Effector memory CD8-positive, alpha-beta T cell (primary cell): ENCODE data around the gene ACTA2.
A peak's percentile ranks its signal among the peaks of the same experiment; 100 is the strongest.
"Not testable (repeated sequence)": the region's sequence is repeated elsewhere in the genome, so short reads cannot be mapped to it uniquely, and the experiment has no call there.

Source experiments
- ATAC-seq: fragments of 150-1000 bp; cut with Tn5 transposase; replicated peaks from 2 replicates; pipeline ENCODE4 v1.10.0; 2021; ENCODE audit warnings: mild to moderate bottlenecking, moderate library complexity
- DNase-seq, 3 experiments: peaks; one replicate each; pipeline ENCODE4 v3.0.0; 2021
- H3K27ac Mint-ChIP-seq, 2 donors: one replicate each; pipeline ENCODE4 v1.8.0; 2022; ENCODE audit warnings: mild to moderate bottlenecking in 2 of 2, mixed read lengths in 2 of 2, moderate library complexity in 2 of 2
- H3K27me3 Mint-ChIP-seq, 2 donors: one replicate each; pipeline ENCODE4 v1.8.0; 2022; ENCODE audit warnings: mixed read lengths in 2 of 2
- H3K36me3 Mint-ChIP-seq: one replicate; pipeline ENCODE4 v1.8.0; 2022; ENCODE audit warnings: mild to moderate bottlenecking, moderate library complexity, mixed read lengths; ENCODE audit not compliant: insufficient read depth
- H3K4me1 Mint-ChIP-seq, 2 donors: one replicate each; pipeline ENCODE4 v1.8.0; 2022; ENCODE audit warnings: low read depth in 2 of 2, mixed read lengths in 2 of 2
- H3K4me3 Mint-ChIP-seq, 2 donors: one replicate each; pipeline ENCODE4 v1.8.0; 2022; ENCODE audit warnings: mild to moderate bottlenecking in 2 of 2, mixed read lengths in 2 of 2, moderate library complexity in 2 of 2
- H3K9me3 Mint-ChIP-seq, 2 donors: one replicate each; pipeline ENCODE4 v1.8.0; 2022; ENCODE audit warnings: mixed read lengths in 2 of 2

ACTA2 gene

DNA sequence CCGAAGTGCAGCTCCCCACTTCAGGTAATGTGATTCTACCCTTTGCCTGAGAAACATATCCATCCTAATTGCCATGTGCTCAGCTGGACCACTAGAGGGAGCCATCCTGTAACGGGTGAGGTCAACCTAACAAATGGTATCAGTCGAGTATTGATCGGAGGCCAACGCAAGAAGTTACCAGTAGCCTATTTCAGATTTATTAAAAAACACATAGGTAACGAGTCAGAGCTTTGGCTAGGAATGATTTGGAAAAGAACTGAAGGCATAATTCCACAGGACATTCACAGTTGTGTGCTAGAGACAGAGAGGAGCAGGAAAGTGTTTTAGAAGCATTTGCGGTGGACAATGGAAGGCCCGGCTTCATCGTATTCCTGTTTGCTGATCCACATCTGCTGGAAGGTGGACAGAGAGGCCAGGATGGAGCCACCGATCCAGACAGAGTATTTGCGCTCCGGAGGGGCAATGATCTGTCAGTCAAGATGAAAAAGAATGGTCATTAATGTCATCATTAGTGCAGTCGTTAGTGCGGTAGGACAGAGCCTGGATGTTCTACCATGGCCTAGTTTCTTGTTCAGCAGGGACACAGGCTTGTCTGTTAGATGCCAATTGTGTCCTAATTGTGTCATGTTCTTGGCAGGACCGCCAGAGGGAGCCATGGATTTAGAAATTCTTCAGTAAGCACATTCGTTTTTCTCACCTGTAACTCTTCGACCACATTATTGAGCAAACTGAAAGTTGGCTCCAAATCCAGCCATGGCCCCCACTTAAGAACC is 17.5 kb downstream of the ACTA2 start:
- H3K4me1 Mint-ChIP-seq, result peaks cover 11 to 17% of the 10 kb centered on the region in 2 donors
- H3K36me3 Mint-ChIP-seq, result peaks cover 15% of the 10 kb centered on the region
- peak; percentile 66 to 70 (median 67) for DNase-seq
- H3K27me3 Mint-ChIP-seq, result no peaks in the 10 kb centered on the region
- H3K27ac Mint-ChIP-seq, result peak overlapping the region; percentile 26 to 72
- peak overlapping the region; percentile 61 to 72 for H3K4me3 Mint-ChIP-seq
- ATAC-seq, result peak; percentile 87
- H3K9me3 Mint-ChIP-seq, result no peaks in the 10 kb centered on the region

DNA sequence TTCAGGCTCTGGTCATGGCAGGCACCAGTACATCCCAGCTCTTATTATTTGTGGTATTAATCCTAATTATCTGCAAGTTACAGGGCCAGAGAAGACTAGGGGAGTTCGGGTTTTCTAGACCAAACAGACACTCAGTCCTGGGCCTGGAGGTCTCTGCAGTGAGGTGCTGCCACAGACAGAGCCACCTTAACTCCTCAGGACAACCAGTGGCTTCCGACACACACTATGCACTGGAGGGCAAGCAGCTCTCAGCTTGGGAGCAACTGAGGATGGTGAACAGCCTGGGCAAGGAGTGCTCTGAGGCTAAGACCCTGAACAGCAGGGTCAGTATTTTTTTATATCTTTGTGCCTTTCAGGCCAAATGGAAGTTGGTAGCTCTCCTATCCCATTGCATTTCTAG is 19.0 kb downstream of the ACTA2 start:
- ATAC-seq (no peak), DNase-seq (no peak)
- H3K4me3 Mint-ChIP-seq, result no peak overlapping the region
- H3K9me3 Mint-ChIP-seq, result no peaks in the 10 kb centered on the region
- H3K27ac Mint-ChIP-seq, result peak overlapping the region in 1 of 2 donors; percentile 41
- peaks cover 12% of the 10 kb centered on the region for H3K36me3 Mint-ChIP-seq
- H3K4me1 Mint-ChIP-seq, result peaks cover 11 to 17% of the 10 kb centered on the region in 2 donors
- no peaks in the 10 kb centered on the region for H3K27me3 Mint-ChIP-seq

DNA sequence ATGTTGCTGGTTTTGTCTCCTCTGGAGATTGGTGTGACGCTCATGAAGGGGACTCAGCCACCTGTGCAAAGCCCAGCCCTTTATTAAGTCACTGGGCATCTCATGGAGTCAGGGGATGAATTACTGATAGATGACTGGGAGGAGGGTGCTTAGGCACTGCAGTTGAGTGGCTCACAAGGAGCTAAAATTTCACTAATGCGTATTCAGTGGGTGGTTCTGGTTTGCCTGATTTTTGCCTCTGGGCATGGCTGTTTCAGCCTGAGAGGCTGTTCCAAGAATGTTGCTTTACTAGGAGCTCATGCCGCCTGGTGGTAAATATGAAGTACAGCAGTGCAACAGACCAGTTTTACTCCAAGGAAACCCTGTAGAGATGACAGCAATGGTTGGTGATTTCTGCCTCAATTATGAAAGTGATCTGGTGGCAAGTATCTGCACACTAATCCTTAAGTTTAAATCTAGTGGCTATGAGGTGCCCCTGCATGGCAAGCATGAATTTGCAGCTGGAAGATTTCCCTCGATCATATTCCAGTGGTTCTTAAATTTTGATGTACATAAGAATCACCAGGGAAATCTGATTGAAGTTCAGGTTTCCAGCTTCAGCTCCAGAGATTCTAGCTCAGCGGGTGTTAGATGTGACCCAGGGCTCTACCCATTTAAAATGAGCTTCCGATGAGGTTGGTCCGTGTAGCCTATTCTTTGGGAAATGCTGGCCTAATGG is 19.9 kb downstream of the ACTA2 start:
- peak overlapping the region in 1 of 2 donors; percentile 68 for H3K27ac Mint-ChIP-seq
- no peaks in the 10 kb centered on the region for H3K9me3 Mint-ChIP-seq
- peak; percentile 56 for ATAC-seq
- H3K27me3 Mint-ChIP-seq, result no peaks in the 10 kb centered on the region
- no peak overlapping the region for H3K4me3 Mint-ChIP-seq
- H3K36me3 Mint-ChIP-seq, result peaks cover 7% of the 10 kb centered on the region
- H3K4me1 Mint-ChIP-seq, result peaks cover 11 to 17% of the 10 kb centered on the region in 2 donors
- DNase-seq, result peak; percentile 8 to 30 (median 21)

DNA sequence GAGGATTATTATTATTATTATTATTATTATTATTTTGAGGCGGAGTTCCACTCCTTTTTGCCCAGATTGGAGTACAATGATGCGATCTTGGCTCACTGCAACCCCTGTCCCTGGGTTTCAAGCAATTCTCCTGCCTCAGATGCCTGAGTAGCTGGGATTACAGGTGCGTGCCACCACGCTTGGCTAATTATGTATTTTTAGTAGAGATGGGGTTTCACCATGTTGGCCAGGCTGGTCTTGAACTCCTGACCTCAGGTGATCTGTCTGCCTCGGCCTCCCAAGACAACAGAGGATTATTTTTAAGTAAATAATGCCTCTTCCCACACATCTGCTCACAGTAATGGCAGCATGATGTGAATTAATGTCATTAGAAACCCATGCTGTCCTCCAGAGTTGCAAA is 20.5 kb downstream of the ACTA2 start:
- H3K27ac Mint-ChIP-seq, result peak overlapping the region; percentile 59 to 68
- not testable (repeated sequence) for DNase-seq, H3K9me3 Mint-ChIP-seq, H3K27me3 Mint-ChIP-seq, H3K4me3 Mint-ChIP-seq, H3K36me3 Mint-ChIP-seq, ATAC-seq
- H3K4me1 Mint-ChIP-seq, result peaks cover 11 to 17% of the 10 kb centered on the region in 2 donors

DNA sequence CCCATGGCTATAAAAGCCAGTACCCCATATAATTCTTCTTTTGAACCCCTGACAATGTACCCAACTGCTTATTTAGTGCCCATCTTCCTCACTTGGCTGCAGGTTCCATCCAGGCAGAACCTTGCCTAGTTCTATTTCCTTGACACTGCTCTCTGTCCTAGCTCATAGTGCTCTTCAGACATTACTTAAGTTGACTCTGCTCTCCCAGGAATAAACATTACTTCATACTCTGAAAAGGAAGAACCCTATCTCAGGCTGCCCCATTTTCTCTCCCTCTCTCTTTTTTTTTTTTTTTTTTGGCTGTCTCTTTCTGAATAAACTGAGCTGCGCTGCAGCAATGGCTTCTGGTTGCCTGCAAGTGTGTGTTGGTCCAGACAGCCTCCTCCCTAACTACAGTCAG is 21.0 kb downstream of the ACTA2 start:
- H3K36me3 Mint-ChIP-seq, result peaks cover 10% of the 10 kb centered on the region

DNA sequence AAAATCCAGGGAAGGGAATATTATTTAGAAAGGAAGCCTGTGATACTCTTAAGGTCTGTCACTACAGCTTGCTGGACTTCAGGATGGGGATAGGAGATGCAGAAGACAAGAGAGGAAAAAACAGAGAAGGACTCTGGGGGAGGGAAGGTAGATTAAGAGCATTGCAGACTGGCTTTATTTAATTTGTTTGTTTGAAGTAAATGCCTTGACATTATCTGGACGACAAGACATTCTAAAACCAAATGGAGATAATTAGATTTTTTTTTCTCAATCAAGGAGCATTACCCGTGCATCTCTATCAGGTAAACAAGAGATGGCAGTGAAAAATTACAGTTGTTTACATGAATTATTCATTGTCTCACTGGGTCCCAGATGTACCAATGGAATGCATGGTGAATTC is 24.3 kb downstream of the ACTA2 start:
- DNase-seq (no peak), ATAC-seq (no peak)
- no peaks in the 10 kb centered on the region for H3K9me3 Mint-ChIP-seq
- H3K36me3 Mint-ChIP-seq, result peaks cover 20% of the 10 kb centered on the region
- peaks cover 0 to 5% of the 10 kb centered on the region in 2 donors for H3K4me1 Mint-ChIP-seq
- no peaks in the 10 kb centered on the region for H3K27me3 Mint-ChIP-seq
- no peak overlapping the region for H3K27ac Mint-ChIP-seq
- no peak overlapping the region for H3K4me3 Mint-ChIP-seq

More for the DNA sequence above, 21.0 kb downstream of the ACTA2 start:
- no peak for ATAC-seq
- no peak overlapping the region for H3K4me3 Mint-ChIP-seq
- H3K4me1 Mint-ChIP-seq, result peaks cover 11 to 17% of the 10 kb centered on the region in 2 donors
- peak overlapping the region in 1 of 2 donors; percentile 59 for H3K27ac Mint-ChIP-seq
- DNase-seq, result no peak
- no peaks in the 10 kb centered on the region for H3K27me3 Mint-ChIP-seq
- H3K9me3 Mint-ChIP-seq, result no peaks in the 10 kb centered on the region

DNA sequence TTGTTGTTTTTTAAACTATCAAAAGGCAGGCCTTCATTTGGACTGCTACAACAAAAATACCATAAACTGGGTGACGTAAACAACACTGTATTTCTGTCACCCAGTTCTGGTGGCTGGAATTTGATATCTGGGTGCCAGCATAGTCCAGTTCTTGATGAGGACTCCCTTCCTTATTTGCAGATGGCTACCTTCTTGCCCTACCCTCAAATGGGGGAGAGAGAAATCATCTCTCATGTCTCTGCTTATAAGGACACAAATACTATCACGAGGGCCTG is 25.2 kb downstream of the ACTA2 start:
- H3K4me1 Mint-ChIP-seq, result peaks cover 0 to 1% of the 10 kb centered on the region in 2 donors
- H3K27ac Mint-ChIP-seq, result no peak overlapping the region
- H3K27me3 Mint-ChIP-seq, result no peaks in the 10 kb centered on the region
- H3K4me3 Mint-ChIP-seq, result no peak overlapping the region
- no peaks in the 10 kb centered on the region for H3K9me3 Mint-ChIP-seq
- no peak for DNase-seq
- H3K36me3 Mint-ChIP-seq, result peaks cover 29% of the 10 kb centered on the region
- ATAC-seq, result no peak

DNA sequence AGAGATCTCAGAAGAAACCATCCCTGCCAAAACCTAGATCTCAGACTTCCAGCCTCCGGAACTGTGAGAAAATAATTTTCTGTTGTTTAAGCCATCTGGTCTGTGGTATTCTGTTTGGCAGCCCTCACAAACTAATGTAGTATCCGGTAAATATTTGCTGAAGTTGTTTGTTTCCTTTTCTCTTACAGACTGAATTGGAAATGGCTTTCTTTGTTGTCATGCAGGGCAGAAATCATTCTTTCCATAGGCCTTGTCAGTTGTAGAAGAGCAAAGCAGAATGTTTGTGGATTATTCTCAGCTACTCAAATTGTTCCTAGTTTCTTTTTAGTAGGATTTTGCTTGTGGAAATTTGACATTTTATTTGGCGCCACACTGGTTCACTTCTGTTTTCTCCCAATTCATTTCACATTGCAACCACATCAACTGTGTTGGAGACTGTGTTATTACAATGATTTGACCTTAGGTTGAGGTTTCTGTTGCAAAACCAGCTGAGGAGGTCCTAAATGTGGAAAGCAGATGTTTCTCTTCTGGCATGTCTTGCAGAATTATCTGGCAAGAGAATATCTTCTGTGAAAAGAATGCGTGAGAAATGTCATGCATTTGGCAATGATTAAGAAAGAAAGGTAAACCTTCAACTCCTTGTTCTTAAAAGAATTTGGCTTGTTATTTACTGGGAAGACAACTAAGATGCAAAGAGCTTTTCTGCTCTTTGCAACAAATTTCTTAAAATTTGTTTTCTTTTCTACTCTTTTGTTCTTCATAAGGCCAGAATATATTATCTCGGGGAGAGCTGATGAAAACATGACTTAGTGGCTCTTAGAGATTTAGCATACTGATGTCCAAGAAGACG is 25.8 kb downstream of the ACTA2 start:
- peaks cover 29% of the 10 kb centered on the region for H3K36me3 Mint-ChIP-seq
- H3K9me3 Mint-ChIP-seq, result no peaks in the 10 kb centered on the region
- H3K27me3 Mint-ChIP-seq, result no peaks in the 10 kb centered on the region
- ATAC-seq (no peak), DNase-seq (no peak)
- no peaks in the 10 kb centered on the region for H3K4me1 Mint-ChIP-seq
- H3K4me3 Mint-ChIP-seq, result no peak overlapping the region
- no peak overlapping the region for H3K27ac Mint-ChIP-seq

DNA sequence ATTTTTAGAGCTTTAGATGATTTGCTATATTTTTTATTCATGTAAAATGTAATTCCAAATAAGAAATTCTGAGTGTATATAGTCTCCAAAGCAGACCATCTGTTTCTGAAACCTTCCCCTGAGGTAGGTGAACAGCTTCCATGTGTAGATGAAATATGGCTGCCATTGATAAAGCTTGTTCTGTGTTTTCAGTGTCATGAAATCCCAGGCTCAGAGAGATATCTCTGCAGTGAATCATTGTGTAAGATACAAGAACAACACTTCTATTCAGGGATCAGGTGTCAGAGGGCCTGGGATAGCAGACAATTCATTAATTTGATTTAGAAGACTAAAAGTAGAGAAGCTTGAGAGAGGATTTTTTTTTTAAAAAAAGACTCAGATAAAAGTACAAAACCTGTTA is 29.1 kb downstream of the ACTA2 start:
- H3K27ac Mint-ChIP-seq, result no peak overlapping the region

DNA sequence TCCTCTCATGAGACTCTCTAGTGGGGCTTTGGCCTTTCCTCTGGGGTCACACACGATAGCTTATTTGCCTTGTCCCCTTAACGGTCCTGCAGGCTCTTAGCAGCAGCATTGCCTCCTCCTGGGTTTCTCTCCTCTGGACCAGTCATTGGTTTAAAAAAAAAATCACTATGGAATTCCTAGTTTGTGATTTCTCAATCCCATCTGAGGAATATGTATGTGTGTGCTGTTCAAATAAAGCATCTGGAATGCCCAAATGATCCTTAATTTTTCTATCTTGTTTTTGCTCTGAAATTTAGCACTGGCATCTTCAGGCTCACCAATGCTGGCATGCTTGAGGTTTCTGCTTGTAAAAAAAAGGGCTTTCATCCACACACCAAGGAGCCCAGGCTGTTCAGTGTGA is 30.5 kb downstream of the ACTA2 start:
- H3K9me3 Mint-ChIP-seq, result no peaks in the 10 kb centered on the region
- H3K27ac Mint-ChIP-seq, result peak overlapping the region in 1 of 2 donors; percentile 72
- H3K4me1 Mint-ChIP-seq, result no peaks in the 10 kb centered on the region
- DNase-seq (no peak), ATAC-seq (no peak)
- peaks cover 33% of the 10 kb centered on the region for H3K36me3 Mint-ChIP-seq
- H3K27me3 Mint-ChIP-seq, result no peaks in the 10 kb centered on the region
- no peak overlapping the region for H3K4me3 Mint-ChIP-seq

More for the DNA sequence above, 29.1 kb downstream of the ACTA2 start:
- H3K9me3 Mint-ChIP-seq, result no peaks in the 10 kb centered on the region
- DNase-seq (no peak), ATAC-seq (no peak)
- H3K4me1 Mint-ChIP-seq, result no peaks in the 10 kb centered on the region
- no peak overlapping the region for H3K4me3 Mint-ChIP-seq
- peaks cover 35% of the 10 kb centered on the region for H3K36me3 Mint-ChIP-seq
- no peaks in the 10 kb centered on the region for H3K27me3 Mint-ChIP-seq

DNA sequence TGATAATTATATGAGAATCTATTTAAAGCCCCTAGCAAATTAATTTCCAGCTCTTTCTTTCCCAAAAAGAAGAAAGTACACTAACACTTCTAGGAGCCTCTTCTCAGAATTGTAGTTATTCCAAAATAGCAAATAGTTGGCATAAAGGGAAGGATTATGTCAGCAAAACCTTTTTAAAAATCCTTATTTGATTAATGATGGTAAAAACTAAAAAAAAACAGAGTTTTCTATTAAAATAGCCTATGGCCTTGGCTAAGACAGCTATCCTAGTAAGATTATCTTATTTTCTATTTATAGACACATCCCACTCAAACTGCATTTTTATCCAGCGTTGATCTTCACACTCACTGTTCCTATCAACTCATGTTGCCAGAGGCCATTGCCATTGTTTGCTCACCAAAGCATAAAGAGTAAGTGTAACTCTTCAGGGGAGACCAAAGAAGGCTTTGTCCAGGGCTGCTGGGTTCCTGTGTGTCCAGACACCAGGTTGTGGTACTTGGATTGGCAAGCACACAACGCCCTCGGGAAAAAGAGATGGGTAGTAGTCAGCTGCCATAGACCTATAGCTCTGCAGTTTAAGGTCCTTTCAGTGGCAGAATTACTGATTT is 31.5 kb downstream of the ACTA2 start:
- peak overlapping the region in 1 of 2 donors; percentile 41 for H3K27ac Mint-ChIP-seq
- peaks cover 34% of the 10 kb centered on the region for H3K36me3 Mint-ChIP-seq
- H3K27me3 Mint-ChIP-seq, result no peaks in the 10 kb centered on the region

DNA sequence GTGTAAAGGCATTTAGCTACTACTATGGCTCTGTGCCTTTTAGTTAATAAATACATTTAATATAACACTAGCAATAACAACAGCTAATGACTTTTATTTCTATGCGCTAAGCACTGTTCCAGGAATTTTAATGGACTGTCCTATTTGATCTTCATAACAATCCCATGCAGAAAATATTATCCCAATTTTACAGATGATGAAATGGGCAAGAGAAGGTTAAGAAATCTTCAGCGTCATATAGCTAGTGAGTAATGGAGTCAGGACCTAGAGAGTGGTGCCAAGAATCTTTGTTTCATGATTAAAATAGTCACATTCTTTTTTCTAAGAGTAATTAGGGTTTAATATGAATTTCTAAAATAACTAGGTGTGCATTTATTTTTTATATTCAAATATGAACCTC is 32.4 kb downstream of the ACTA2 start:
- no peaks in the 10 kb centered on the region for H3K27me3 Mint-ChIP-seq
- peaks cover 32% of the 10 kb centered on the region for H3K36me3 Mint-ChIP-seq
- no peak overlapping the region for H3K27ac Mint-ChIP-seq
- no peaks in the 10 kb centered on the region for H3K4me1 Mint-ChIP-seq
- no peak for DNase-seq
- ATAC-seq, result no peak
- no peak overlapping the region for H3K4me3 Mint-ChIP-seq
- no peaks in the 10 kb centered on the region for H3K9me3 Mint-ChIP-seq

More for the DNA sequence above, 31.5 kb downstream of the ACTA2 start:
- H3K4me1 Mint-ChIP-seq, result no peaks in the 10 kb centered on the region
- DNase-seq (no peak), ATAC-seq (no peak)
- no peaks in the 10 kb centered on the region for H3K9me3 Mint-ChIP-seq
- no peak overlapping the region for H3K4me3 Mint-ChIP-seq

DNA sequence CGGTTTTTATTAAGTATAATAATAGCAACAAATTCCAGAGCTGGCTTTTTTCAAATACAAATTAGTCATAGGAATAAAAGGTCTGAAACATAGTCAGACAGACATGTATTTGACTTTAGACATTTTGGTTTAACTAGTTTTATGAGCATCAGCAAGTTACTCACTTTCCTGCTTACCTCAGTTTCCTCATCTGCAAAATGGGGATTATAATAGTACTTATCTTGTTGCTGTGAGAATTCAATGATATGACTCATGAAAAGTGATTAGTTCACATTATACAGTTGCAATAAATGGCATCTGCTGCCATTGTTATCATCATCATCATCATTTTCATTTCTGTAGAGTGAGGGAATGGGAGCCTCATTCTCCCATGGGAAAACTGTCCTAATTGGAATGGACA is 33.5 kb downstream of the ACTA2 start:
- Mint-ChIP-seq H3K4me3 (no peak overlapping the region), H3K9me3 (no peaks in the 10 kb centered on the region), H3K27me3 (no peaks in the 10 kb centered on the region), H3K4me1 (no peaks in the 10 kb centered on the region), H3K36me3 (peaks cover 30% of the 10 kb centered on the region), H3K27ac (no peak overlapping the region)
- ATAC-seq (no peak), DNase-seq (no peak)
